HG03469 (cell line): ENCODE results near the gene BAG1.

Experiments
- ATAC-seq: cut with Tn5 transposase; IDR thresholded peaks from one replicate; pipeline ENCODE4 v1.9.1; 2021; ENCODE audit warnings: mild to moderate bottlenecking, moderate library complexity, moderate number of reproducible peaks; ENCODE audit not compliant: unreplicated experiment

BAG1 gene

GRCh38 chr9:33244137-33244784 is 20.2 kb downstream of the BAG1 start:
- no peak for ATAC-seq

GRCh38 chr9:33242609-33243134 is 21.8 kb downstream of the BAG1 start:
- no peak for ATAC-seq

GRCh38 chr9:33241298-33241697 is 23.2 kb downstream of the BAG1 start:
- no peak for ATAC-seq

- ATAC-seq, result no peak
Measured at GRCh38 chr9:33239921-33240320, 24.6 kb downstream of the BAG1 start, which contains the start of gene SPINK4. Gene SPINK4, plus strand, starts transcription at chr9:33240167. Its CDS starts 42 bp downstream, at chr9:33240209.

GRCh38 chr9:33236571-33236970 is 27.9 kb downstream of the BAG1 start:
- ATAC-seq, result no peak

GRCh38 chr9:33234511-33235467 is 29.7 kb downstream of the BAG1 start:
- ATAC-seq, result no peak

- ATAC-seq, result no peak
Measured at GRCh38 chr9:33233626-33234342, 30.7 kb downstream of the BAG1 start.

- no peak for ATAC-seq
Measured at GRCh38 chr9:33232815-33233214, 31.7 kb downstream of the BAG1 start.

GRCh38 chr9:33231623-33231942 is 32.9 kb downstream of the BAG1 start:
- no peak for ATAC-seq

GRCh38 chr9:33230756-33231622 is 33.5 kb downstream of the BAG1 start:
- ATAC-seq, result no peak

- no peak for ATAC-seq
Measured at GRCh38 chr9:33229359-33230114, 35.0 kb downstream of the BAG1 start.

GRCh38 chr9:33228606-33229005 is 35.9 kb downstream of the BAG1 start:
- ATAC-seq, result no peak

GRCh38 chr9:33227741-33228140 is 36.8 kb downstream of the BAG1 start:
- ATAC-seq, result no peak

- ATAC-seq, result no peak
Measured at GRCh38 chr9:33227008-33227398, 37.5 kb downstream of the BAG1 start.

- no peak for ATAC-seq
Measured at GRCh38 chr9:33225319-33226147, 39.0 kb downstream of the BAG1 start.

GRCh38 chr9:33223696-33224095 is 40.8 kb downstream of the BAG1 start:
- ATAC-seq, result no peak

GRCh38 chr9:33222031-33222430 is 42.5 kb downstream of the BAG1 start:
- no peak for ATAC-seq

- ATAC-seq, result no peak
Measured at GRCh38 chr9:33221568-33221884, 43.0 kb downstream of the BAG1 start.
